Measurements from ENCODE around the gene IQCH. TPM values are rescaled to one million over a fixed set of nuclear protein-coding genes. Genes with fewer than 3 reads are reported as not detected.

IQCH gene
- total RNA-seq, 1 experiment from 2014 or later: 1.9 TPM

GRCh38 chr15:67521029-67521782, 266.6 kb downstream of the IQCH start, which contains the start of gene C15orf61 (continued):
- TF ChIP-seq ARID4B (CRISPR knock-in tag; IDR thresholded peaks at IDR 0.05; ENCODE audit: borderline replicate concordance): peak; percentile 94
- TF ChIP-seq IRF2 (CRISPR knock-in tag; IDR thresholded peaks at IDR 0.05; ENCODE audit: borderline replicate concordance, low read depth): no peak
- no peak for TF ChIP-seq FOXK1 (CRISPR knock-in tag; IDR thresholded peaks at IDR 0.05)
- TF ChIP-seq GABPB1 (CRISPR knock-in tag; IDR thresholded peaks at IDR 0.05): peak; percentile 75
- no peak for TF ChIP-seq ZNF532 (CRISPR knock-in tag; IDR thresholded peaks at IDR 0.05; ENCODE audit: borderline replicate concordance)
- no peak for TF ChIP-seq ZNF396 (CRISPR knock-in tag; IDR thresholded peaks at IDR 0.05; ENCODE audit: borderline replicate concordance)
- peak; percentile 86 for TF ChIP-seq JUN (CRISPR knock-in tag; IDR thresholded peaks at IDR 0.05)
- 0 out of 2 replicates have a peak, but pooled peaks have one; percentile 11 for TF ChIP-seq CBFB (CRISPR knock-in tag; IDR thresholded peaks at IDR 0.05; ENCODE audit: low read depth)
- TF ChIP-seq ZNF423 (CRISPR knock-in tag; IDR thresholded peaks at IDR 0.05): peak; percentile 96
- TF ChIP-seq USF1 (CRISPR knock-in tag; IDR thresholded peaks at IDR 0.05): peak; percentile 94
- no peak for TF ChIP-seq EMX1 (CRISPR knock-in tag; IDR thresholded peaks at IDR 0.05)
- peak; percentile 78; the same call in 1 of the 2 replicates for TF ChIP-seq ZNF232 (CRISPR knock-in tag; IDR thresholded peaks at IDR 0.05)

- ATAC-seq (no peak; the same call in 1 of the 2 replicates), DNase-seq (ENCODE audit: low spot score) (no peak)
- no peak overlapping the region for H3K27ac Mint-ChIP-seq
- no peaks in the 10 kb centered on the region for H3K9me3 Mint-ChIP-seq
- peak overlapping the region; percentile 80 for H3K4me3 Mint-ChIP-seq
- ChIA-PET CTCF (interaction anchor here (1.0 to 1.7 kb wide), 3 partner anchors 20 to 310 kb away, joined by 5 to 7 read pairs (median 6); no protein-coding TSS in a partner anchor), POLR2A (no interaction called here)
- 0 out of 2 replicates have a peak, but pooled peaks have one; percentile 18 for TF ChIP-seq MAX (CRISPR knock-in tag; IDR thresholded peaks at IDR 0.05)
- TF ChIP-seq FOXJ3 (CRISPR knock-in tag; IDR thresholded peaks at IDR 0.05; ENCODE audit: borderline replicate concordance): no peak
- H3K4me1 Mint-ChIP-seq: peaks cover 27% of the 10 kb centered on the region
- H3K36me3 Mint-ChIP-seq: no peaks in the 10 kb centered on the region
- peaks cover 16% of the 10 kb centered on the region for H3K27me3 Mint-ChIP-seq (ENCODE audit: low read depth)
Measured at GRCh38 chr15:67521783-67522568, 267.4 kb downstream of the IQCH start.
